ENCODE results near the gene CENPA.
"Not testable (repeated sequence)": the region's sequence is repeated elsewhere in the genome, so short reads cannot be mapped to it uniquely, and the experiment has no call there.

Gene CENPA

DNA sequence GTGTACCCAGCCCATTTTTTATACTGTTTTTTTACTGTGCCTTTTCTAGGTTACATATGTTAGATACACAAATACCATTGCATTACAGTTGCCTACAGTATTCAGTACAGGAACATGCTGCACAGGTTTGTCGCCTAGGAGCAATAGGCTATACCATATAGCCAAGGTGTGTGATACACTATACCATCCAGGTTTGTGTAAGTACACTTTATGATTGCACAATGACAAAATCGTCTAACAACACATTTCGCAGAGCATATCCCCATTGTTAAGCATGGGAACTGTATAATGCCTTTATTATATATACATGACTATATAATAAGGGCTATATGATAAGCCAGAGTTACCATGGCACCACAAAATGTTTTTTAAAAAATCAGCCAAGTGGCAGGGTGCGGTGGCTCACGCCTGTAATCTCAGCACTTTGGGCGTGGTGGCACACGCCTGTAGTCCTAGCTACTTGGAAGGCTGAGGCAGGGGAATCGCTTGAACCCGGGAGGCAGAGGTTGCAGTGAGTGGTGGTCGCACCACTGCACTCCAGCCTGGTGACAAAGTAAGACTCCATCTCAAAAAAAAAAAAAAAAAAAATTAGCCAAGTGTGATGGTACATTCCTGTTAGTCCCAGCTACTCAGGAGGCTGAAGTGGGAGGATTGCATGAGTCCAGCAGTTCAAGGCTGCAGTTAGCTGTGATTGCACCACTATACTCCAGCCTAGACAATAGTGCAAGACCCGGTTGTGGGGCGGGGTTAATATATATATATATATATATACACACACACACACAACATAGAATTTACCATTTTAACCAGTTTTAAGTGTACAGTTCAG is 2.8 kb upstream of the CENPA start:
- peak in 1 of 42 donors; percentile 22 for DNase-seq
- intact Hi-C loops (cut with DNase I), result no loop called here

DNA sequence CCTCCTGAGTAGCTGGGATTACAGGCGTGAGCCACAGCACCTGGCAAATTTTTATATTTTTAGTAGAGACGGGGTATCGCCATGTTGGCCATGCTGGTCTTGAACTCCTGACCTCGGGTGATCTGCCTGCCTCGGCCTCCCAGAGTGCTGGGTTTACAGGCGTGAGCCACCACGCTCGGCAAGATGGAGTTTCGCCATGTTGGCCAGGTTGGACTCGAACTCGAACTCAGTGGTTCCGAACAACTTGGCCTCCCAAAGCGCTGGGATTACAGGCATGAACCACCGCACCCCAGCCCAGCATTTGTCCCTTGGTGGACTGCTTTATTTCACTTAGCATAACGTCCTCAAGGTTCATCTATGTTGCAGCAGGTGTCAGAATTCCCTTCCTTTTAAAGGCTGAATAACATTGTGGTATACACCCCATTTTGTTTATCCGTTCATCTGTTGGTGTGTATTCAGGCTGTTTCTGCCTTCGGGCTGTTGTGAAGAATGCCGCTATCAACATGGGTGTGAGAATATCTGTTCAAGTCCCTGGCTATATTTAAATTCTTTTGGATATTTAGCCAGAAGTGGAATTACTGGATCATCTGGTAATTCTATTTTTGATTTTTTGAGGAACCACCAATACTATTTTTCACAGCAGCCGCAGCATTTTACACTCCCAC is 1.2 kb upstream of the CENPA start:
- intact Hi-C loops (cut with DNase I), result no loop called here
- DNase-seq, result no peak

DNA sequence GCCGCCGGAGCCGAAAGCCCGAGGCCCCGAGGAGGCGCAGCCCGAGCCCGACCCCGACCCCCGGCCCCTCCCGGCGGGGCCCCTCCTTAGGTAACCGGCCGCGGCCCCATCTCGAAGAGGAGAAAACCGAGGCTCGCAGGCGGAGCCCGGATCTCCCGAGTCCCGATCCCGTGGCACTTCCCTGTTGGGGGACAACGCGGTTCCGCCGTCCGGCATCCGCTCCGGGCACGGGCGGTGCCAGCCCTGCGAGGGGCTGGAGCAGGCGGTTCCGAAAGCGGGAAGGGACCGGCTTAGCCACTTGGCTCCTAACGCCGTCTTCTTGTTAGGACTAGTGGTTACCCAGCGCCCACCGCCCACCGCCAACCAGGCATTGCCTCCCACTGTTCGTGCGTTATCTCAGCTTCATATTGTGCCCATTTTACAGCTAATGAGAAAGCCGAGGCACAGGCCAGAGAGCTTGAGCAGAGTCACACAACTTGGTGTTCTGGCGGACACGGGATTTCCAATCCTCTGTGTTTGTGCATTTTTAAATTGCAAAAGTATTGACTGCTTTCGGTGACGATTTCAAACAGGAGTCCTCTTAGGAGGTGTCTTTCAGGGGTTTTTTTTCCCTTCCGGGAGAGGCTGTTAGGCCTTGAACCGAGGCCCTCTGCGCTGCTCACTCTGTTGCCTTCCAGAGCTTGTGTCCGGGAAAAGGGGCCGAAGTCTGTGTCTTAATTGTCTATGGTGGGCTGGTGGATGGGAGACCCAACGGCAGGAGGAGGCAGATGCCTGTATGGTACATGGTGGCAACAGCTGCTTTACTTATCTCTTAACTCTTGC is 562 bp downstream of the CENPA start:
- DNase-seq, result peak in 1 of 42 donors; percentile 46
- intact Hi-C loops (cut with DNase I), result no loop called here

DNA sequence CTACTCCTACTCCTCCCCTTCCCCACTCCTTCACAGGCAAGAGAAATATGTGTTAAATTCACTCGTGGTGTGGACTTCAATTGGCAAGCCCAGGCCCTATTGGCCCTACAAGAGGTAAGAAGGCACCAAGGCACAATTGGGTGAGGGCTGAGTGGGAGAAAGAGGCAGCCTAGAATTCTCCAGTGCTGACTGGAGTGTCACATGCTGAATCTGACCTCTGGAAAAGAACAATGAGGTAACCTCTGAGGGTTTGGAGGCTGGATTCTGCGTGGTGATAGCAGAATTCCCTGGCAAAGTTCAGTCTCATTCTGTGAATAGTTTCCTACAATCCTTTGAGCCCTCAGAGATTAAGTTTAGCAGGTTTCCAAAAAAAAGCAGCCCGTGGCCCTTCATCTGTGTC is 6.9 kb downstream of the CENPA start:
- DNase-seq, result no peak
- intact Hi-C loops (cut with DNase I), result no loop called here

DNA sequence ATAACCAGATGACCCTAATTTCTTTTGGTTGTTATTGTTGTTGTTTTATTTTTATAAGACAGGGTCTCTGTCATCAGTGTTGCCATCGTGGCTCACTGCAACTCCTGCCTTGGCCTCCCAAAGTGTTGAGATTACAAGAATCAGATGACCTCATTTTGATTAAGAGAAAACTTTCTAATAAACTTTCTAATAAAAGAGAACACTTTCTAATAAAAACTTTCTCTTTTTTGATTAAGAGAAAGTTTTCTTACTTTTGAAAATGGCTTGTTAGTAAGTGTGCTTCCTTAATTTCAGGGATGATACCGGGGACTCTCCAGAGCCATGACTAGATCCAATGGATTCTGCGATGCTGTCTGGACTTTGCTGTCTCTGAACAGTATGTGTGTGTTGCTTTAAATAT is 7.7 kb downstream of the CENPA start:
- intact Hi-C loops (cut with DNase I), result no loop called here
- no peak for DNase-seq

DNA sequence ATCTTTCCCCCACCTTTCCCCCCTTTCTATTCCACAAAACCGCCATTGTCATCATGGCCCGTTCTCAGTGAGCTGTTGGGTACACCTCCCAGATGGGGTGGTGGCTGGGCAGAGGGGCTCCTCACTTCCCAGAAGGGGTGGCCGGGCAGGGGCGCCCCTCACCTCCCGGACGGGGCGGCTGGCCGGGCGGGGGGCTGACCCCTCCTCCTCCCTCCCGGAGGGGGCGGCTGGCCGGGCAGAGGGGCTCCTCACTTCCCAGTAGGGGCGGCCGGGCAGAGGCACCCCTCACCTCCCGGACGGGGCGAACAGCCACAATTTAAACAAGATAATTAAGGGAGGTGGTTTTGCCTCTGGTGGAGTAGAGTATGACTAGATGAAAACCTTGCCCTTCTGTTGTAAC is 9.3 kb downstream of the CENPA start:
- intact Hi-C loops (cut with DNase I); DNase-seq: not testable (repeated sequence)

DNA sequence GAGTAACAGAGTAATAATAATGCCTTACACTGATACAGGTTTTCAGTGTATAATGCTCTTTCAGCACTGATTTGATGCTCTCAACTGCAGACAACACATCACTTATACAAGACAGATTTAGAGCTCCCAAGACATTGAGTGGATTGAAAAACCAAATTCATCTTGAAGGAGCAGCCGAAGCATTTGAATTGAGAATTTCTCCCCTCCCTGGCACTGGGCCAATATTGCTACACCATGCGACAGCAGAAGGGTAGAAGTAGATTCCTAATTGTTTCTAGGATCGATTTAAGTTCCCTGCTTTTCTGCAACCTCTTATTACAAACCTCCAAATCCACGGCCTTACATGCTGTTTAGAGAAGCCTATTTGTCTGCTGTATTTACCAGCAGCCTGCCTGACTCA is 15.5 kb downstream of the CENPA start:
- intact Hi-C loops (cut with DNase I), result no loop called here
- DNase-seq, result no peak

DNA sequence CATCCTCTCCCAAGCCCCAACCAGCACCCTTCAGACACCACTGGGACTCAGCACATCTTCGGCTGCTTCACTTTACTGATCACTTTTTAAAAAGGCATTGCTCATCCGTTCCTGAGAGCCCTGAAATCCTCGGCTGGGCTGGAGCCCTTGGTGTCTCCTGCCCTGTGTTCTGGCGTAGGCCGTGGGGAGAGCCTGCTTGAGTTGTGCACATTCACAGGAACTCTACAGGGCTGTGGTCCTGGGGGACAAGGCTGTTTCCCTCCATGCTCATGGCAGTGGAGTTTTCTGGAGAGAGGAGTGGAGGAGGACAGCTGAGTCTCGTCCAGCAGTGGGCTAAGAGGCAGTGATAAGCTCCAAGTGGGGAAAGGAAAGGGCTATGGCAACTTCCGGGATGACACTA is 15.9 kb downstream of the CENPA start:
- no peak for DNase-seq
- intact Hi-C loops (cut with DNase I), result no loop called here

DNA sequence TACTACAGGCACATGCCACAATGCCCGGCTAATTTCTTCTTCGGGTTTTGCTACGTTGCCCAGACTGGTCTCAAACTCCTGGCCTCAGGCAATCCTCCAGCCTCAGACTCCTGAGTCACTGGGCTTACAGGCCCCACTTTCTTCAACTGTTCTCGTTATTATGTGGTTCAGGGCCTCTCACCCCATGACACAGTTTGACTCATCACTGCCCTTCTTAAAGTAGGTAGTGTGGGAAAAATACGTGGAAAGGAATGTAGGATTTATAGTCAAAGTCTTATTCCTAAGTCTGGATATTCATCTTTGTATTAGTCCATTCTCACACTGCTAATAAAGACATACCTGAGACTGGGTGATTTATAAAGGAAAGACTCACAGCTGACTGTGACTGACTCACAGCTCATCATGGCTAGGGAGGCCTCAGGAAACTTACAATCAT is 19.4 kb downstream of the CENPA start:
- no peak for DNase-seq
- intact Hi-C loops (cut with DNase I), result no loop called here

DNA sequence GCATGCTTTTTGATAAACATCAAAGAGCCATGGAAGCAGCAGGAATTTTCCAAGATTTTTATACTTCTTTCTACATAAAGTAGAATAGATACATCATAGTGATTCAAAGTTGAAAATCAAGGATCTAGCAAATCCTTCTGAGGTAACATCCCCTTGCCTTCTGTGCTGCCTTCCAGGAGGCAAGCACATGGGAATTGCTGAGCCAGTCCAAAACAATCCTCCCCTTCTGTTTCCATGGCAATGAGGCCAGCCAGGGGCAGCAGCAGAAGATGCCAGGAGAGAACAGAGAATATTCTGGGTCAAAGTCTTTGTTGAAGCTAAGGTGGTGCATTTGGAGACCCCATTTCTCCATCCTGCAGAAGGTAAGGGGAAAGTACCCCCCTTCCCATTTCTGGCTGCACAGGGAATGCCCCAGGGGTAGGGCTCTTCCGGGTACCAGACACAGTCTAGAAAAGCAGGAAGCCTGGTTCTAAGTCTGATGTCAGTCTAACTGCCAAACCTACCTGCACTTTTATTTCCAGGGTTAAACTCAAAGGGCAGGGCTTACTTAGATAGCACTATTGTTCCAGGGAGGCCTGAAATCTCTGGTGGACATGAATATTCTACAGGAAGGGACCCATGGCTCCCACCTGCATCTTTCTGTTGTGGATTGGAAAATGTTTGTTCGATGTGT is 22.1 kb downstream of the CENPA start:
- intact Hi-C loops (cut with DNase I), result no loop called here
- peak in 25 of 42 donors; percentile 9 to 66 (median 35) for DNase-seq

DNA sequence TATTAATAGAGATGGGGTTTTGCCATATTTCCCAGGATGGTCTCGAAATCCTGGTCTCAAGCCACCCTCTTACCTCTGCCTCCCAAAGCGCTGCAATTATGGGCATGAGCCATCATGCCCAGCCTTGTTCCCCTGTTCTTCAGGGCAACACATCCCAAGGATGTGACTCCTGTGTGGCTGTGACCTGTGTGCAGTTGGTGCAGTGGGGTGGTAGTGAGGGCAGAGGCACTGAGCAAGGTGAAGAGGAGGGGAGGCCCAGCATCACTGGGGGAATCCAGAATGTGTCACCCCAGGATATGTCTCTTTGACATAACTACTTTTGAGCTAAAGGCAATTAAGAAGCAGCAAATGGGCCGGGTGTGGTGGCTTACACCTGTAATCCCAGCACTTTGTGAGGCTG is 23.4 kb downstream of the CENPA start:
- no peak for DNase-seq
- intact Hi-C loops (cut with DNase I), result no loop called here

DNA sequence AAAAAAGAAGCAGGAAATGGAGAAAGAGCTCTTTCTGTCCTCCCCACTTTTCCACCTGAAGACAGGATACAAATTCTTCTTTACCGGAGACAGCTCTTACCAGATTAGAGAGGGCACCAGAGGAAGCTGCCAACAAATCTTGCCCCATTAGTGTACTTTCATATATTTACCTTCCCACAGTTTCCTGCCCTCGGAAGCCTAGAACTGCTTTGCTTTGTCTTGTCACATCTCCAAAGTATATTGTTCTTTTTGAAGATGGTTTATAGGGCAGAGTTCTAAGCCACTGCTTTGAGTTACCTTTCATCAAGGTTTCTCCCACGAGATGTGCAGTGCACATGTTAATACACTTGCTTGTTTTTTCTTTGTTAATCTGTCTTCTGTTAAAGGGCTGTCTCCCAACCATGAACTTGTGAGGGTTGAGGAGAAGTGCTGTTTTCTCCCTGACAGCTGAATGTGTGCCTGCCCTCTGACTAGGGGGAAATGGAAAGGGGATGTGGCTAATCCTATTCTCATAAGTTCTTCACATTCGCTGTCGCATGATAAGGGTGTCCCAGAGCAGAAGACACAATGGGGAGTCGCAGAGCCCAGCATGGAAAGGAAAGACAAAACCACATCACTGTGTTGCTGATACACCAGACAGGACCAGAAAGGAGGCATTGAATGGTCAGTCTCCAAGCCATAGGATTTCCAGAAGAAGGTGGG is 24.2 kb downstream of the CENPA start:
- intact Hi-C loops (cut with DNase I), result no loop called here

DNA sequence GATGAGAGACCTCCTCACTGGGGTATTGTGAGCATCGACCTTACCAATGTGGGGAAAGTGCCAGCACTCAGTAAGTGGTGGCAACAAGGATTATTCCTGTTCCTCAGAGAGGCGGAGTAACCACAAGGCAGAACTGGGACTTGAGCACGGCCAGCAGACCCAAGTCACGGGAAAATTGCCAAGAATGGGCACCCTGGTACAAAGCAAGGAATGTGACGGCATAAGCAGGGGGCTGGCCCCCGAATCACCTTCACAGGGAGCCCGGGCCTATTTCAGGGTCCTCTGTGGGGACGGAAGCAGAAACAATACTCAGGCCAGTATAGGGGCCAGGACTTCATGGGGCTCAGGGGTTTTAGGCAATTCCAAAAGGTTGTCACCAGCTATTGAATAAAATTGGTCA is 25.4 kb downstream of the CENPA start:
- peak in 2 of 42 donors; percentile 12 to 16 for DNase-seq
- intact Hi-C loops (cut with DNase I), result no loop called here

More for the DNA sequence above, 24.2 kb downstream of the CENPA start:
- peak in 12 of 42 donors; percentile 5 to 49 (median 19) for DNase-seq

DNA sequence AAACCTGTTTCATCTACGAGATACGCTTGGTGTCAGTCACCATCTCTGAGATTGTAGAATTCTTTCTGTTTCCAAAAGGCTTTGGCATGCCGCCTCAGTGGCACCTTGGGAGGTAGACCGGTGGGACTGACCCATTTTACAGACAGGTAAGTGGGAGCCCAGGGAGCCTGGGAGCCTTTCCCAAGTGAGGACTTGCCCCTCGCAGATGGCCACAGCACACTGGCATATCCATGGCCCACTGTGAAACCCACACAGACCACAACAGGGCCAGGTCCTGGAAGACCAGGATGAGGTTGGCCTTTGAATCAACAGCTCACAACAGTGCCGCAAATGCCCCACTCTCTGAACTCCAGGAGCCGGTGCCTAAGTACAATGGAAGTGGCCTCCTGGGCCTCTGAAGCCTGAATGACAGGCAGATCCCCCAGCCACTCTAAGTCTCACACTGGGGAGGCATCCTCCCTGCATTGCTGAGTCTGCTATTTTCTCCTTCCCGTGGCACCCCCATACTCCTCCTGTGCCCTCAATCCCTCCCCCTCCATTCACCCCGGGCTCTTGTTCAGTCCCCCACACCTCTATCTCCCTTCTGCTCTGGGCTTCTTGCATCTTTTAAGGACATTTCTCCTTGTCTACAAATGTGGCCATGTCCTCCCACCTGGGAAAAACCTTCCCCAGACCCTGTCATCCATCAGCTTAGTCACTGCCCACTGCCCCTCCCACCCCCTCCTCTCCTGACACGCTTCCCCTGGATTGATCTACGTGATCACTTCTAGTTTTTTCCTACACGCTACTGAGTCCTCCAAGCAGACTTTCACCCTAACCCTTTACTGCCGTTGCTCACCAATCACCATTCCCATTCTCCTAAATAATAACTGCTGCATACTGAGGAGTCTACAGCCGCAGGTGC is 26.2 kb downstream of the CENPA start:
- intact Hi-C loops (cut with DNase I), result no loop called here
- peak in 1 of 42 donors; percentile 7 for DNase-seq

DNA sequence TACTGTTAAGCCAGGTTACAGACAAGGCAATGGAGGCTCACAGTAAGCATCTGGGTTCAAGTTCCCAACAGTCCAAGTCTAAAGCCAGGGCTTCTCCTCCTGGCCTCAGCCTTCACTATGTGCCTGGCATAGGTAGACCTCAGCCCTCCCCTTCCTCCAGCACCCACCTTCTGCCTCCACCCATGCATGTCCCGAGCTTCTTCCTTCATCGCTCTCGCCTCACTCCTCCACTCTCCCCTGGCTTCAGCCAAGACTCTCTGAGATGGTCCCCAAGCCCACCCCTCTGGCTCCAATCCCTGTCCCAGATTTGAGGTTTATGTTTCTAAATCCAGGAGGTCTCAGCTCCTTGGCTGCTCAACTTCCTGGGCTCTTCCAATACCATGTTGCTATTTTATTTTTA is 26.9 kb downstream of the CENPA start:
- intact Hi-C loops (cut with DNase I), result no loop called here
- DNase-seq, result peak in 1 of 42 donors; percentile 8

DNA sequence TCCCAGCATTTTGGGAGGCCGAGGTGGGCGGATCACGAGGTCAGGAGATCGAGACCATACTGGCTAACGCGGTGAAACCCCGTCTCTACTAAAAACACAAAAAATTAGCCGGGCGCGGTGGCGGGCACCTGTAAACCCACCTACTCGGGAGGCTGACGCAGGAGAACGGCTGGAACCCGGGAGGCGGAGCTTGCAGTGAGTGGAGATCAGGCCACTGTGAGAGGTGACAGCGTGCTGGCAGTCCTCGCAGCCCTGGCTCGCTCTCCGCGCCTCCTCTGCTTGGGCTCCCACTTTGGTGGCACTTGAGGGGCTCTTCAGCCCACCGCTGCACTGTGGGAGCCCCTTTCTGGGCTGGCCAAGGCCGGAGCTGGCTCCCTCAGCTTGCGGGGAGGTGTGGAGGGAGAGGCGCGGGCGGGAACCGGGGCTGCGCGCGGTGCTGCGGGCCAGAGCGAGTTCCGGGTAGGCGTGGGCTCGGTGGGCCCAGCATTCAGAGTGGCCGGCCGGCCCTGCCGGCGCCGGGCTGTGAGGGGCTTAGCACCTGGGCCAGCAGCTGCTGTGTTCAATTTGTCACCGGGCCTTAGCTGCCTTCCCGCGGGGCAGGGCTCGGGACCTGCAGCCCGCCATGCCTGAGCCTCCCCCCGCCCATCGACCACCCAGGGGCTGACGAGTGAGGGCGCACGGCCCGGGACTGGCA is 28.4 kb downstream of the CENPA start:
- DNase-seq; intact Hi-C loops (cut with DNase I): not testable (repeated sequence)

DNA sequence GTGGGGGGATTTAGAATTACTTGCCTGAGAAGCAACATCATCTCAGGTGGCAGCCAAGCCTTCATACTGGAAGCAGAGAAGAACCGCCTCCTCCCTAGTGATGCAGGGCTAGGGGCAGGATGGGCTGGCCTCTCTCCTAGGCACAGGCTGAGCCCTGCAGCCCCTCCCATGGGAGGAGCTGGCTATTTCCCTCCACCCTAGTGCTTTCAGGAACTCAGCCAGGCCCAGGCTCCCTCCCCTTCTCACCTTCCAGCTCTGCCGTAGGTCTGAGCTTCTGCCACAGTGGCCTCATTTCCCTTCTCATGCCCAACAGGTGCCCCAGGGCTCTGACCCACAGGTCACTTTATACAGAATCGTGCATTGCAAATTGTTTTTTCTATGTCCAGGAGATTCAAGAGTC is 31.0 kb downstream of the CENPA start:
- intact Hi-C loops (cut with DNase I), result no loop called here
- no peak for DNase-seq

All from head of caudate nucleus (tissue), 42 donors.